ENCODE measurements around the gene KANTR. TPM values are rescaled to one million over a fixed set of nuclear protein-coding genes. Genes with fewer than 3 reads are reported as not detected.

KANTR gene
- total and polyA plus RNA-seq, 2 experiments from 2014 or later = 6.4 to 15.5 TPM

- ATAC-seq (no peak), DNase-seq (ENCODE audit: low spot score) (no peak)
- no peak overlapping the region for H2AFZ ChIP-seq
- Mint-ChIP-seq H3K4me3 (no peak overlapping the region), H3K36me3 (ENCODE audit: low read depth) (no peaks in the 10 kb centered on the region), H3K4me1 (peaks cover 15% of the 10 kb centered on the region), H3K27me3 (ENCODE audit: insufficient read depth, low read depth, poor library complexity) (peaks cover 5% of the 10 kb centered on the region), H3K27ac (no peak overlapping the region), H3K9me3 (no peaks in the 10 kb centered on the region)
- H3K36me3 ChIP-seq (ENCODE audit: insufficient read depth) = no peaks in the 10 kb centered on the region
- no peaks in the 10 kb centered on the region for H3K79me2 ChIP-seq (replicated peaks; ENCODE audit: insufficient read depth)
- TF ChIP-seq JUNB (IDR thresholded peaks at IDR 0.05; ENCODE audit: unreplicated experiment) (no peak), ZNF462 (CRISPR knock-in tag; IDR thresholded peaks at IDR 0.05) (no peak), EZH2phosphoT487 (IDR thresholded peaks at IDR 0.05; ENCODE audit: unreplicated experiment) (no peak), STAT1 (IDR thresholded peaks at IDR 0.05; ENCODE audit: unreplicated experiment) (no peak), POLR2AphosphoS5 (IDR thresholded peaks at IDR 0.05; ENCODE audit: low read depth) (no peak), NANOG (IDR thresholded peaks at IDR 0.05; ENCODE audit: borderline replicate concordance) (no peak), ETS1 (IDR thresholded peaks at IDR 0.05) (no peak), REST (IDR thresholded peaks at IDR 0.05; ENCODE audit: unreplicated experiment) (no peak), ZNF114 (CRISPR knock-in tag; IDR thresholded peaks at IDR 0.05) (no peak), EZH2 (IDR thresholded peaks at IDR 0.05; ENCODE audit: low read depth, unreplicated experiment) (no peak), ZNF331 (CRISPR knock-in tag; IDR thresholded peaks at IDR 0.05; ENCODE audit: low read depth) (no peak)
- no peaks in the 10 kb centered on the region for H3K9me2 ChIP-seq (ENCODE audit: insufficient read depth)
- no peaks in the 10 kb centered on the region; the same call in 1 of the 2 replicates for H3F3A ChIP-seq (replicated peaks; ENCODE audit: low read depth)
- H4K20me1 ChIP-seq (replicated peaks; ENCODE audit: insufficient read depth) = no peaks in the 10 kb centered on the region
- no peak overlapping the region for H3K4me2 ChIP-seq
- no peak overlapping the region for H3K4me3 ChIP-seq
- no peaks in the 10 kb centered on the region for H3K27me3 ChIP-seq (ENCODE audit: insufficient read depth)
- H3K27ac ChIP-seq (ENCODE audit: low read depth) = no peak overlapping the region
- peaks cover 8% of the 10 kb centered on the region for H3K4me1 ChIP-seq (ENCODE audit: insufficient read depth)
Observed at GRCh38 chrX:53071064-53071463, 22.9 kb upstream of the KANTR start.
